ENCODE measurements around the gene SBNO2.
"Not testable (repeated sequence)": the region's sequence is repeated elsewhere in the genome, so short reads cannot be mapped to it uniquely, and the experiment has no call there.

Gene SBNO2

DNA sequence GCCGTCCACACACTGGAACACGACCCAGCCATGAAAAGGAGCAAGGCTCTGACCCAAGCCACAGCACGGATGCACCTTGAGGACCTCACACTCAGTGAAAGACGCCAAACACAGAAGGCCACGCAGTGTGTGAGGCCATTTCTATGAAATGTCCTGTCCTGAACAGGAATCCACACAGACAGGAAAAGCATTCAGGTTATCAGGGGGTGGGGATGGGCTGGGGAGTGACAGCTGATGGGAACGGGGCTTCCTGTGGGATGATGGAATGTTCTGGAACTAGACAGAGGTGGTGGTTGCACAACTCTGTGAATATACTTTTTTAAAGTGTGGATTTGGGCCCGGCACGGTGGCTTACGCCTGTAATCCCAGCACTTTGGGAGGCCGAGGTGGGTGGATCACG lies 39.6 kb downstream of the SBNO2 start:
- DNase-seq: no peak

DNA sequence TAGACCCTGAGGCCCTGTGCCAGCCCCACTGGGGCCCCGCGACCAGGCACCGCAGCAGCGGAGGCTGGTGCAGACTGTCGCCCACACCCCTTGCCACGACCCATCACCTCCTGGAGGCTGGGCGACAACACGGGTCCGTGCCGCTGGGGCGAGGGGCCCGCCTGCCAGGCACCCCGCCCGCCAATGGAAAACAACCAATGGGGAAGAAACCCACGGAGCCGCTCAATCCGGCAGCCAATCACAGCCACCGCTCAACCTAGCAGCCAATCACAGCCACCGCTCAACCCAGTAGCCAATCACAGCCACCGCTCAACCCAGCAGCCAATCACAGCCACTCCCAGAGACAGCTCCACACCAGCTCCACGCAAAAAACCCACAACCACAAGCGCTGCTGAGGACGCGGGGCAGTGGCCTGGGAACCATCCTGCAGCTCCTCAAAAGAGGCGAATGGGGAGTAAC lies 40.6 kb downstream of the SBNO2 start:
- DNase-seq: no peak

DNA sequence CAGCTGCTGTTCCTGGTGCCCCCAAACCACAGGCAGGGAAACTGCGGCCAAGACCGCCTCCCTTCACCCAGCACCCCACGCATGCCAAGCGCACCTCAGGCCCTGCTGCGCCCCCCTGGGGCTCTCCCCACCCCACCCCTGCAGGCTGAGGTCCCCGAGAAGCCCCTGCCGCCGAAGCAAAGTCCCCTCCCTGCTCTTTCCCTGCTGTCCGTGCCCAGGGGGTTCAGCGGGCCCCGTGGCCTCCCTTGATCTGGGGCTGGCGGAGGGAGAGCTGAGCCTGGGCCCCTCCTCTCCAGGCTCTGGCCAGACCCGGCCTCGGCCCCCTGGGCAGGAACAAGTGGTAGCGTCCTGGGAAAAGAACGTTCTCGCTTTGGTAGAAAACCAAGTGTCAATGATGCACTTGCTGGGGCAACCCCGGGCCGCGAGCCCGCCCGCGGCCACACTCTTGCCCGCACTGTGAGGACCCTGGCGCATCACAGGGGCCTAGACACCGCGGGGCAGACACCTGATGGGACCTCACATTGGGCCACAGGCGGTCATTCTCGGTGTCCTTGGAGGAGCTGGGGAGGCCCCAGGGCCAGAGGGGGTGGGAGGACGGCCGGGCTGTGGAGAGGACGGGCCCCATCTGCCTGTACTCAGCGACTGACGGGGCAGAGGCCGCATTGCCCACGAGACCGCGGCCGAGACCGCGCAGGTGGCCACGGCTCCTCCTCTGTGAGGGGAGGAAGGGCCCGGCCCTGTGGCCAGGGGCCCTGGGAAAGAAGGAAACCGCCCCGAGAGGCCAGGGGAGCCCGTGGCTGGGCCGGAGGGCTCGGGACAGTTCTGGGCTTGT lies 41.3 kb downstream of the SBNO2 start:
- DNase-seq: no peak

DNA sequence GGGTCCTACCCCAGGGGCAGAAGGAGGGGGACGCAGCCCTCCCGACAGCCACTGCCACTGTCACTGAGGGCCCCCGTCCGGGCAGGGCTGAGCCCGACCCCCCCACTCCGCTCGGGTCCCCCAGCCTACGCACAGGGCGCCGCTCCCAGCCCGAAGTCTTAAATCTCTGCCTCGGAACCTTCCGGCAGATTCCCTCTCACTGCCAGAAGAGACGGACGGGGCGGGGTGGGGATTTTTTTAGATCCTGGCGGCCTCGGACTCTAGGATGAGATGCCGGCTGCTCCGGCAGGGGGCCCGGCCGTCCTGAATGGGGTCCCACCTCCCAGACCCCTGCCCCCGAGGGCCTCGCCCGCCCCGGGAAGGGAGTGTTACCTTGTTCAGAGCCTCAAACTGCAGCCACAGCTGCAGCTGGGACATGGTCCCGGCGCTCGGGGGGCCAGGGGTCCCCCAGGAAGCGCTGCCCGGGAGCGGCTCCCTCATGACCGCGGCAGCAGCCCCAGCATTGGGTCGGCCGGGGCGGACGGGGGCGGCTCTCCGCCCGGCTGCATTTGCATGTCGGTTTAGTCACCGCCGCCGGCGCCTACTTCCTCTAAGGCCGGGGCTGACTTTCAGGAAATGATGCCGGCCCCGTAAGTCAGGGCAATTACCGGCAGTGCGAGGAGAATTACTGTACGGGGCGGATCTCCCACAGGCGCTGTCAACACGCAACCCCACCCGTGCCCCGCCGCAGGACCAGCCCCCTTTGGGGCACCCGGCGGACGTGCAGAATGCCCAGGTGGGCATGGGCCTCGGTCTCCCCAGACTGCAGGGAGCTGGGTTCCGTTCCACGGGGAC lies 42.1 kb downstream of the SBNO2 start:
- no peak for DNase-seq

DNA sequence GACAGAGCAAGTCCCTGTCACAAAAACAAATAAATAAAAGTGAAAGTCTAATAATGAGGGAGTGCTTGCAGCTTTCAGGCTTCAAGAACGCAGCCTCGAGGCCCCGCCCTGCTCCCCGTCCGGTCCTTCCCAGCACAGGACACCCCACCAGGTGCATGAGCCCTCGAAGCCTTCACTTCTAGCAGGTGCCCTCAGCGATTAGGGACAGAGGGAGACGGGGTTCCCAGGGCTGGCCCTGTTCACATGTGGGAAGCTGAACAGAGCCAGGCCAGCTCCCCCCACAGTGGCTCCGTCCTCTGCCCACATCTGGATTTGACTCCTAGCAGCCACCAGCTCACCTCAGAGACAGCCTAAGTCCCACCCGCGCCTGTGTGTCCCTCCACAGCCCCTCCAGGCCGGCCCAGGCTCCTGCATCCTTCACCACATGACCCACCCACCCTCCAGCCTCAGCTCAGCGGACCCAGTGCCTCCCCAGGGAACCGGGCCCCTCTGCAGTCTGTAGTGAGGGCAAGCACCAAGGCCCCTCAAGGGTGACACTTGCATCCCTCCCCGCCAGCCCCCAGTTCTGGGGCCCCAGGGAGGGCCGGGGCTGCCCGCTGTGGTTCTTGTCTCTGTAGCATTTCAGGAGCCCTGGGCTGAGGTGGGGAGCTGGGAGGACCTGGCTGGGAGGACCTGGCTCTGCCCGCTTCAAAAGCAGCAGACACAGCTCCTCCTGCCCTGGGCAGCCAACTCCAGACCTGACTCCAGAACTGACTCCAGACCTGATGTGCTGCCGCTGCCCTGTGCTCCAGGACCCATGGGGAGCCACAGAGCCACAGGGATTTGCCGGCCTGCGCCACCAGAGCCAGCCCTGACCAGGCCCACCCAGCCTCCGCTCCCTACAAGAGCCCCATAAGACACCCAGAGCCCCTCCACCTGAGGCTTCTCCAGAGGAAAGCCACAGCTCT lies 43.0 kb downstream of the SBNO2 start:
- DNase-seq: no peak

DNA sequence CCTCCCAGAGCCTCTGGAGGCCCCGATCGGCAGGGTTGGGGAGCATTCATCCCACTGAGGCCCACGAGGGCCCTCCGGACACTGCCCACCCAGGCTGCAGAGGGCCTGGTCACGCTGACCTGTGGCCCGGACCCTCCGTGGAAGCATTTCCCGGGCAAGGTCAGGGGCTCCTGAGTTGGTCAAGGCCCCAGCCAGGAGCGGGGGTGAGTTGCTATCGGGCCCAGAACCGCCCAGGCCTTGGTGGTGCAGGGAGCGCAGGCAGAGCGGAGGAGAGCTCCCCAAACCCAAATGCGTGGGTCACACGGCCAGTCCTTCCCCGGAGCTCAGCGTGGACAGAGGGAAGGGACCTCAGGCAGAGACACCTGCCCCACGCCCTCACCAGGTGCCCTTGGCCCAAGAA lies 44.5 kb downstream of the SBNO2 start:
- DNase-seq: no peak

DNA sequence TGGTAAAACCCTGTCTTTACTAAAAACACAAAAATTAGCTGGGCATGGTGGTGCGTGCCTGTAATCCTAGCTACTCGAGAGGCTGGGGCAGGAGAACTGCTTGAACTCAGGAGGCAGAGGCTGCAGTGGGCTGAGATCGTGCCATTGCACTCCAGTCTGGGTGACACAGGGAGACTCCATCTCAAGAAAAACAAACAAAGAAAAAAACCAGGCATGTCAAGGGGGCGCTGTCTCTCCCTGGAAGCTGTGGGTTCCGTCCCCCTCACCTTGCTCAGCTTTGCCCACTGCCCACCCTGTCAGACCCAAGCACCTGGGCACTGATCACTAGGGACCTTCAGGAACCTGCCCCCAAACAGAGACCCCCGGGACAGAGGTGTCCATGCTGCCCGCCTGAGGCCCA lies 45.0 kb downstream of the SBNO2 start:
- DNase-seq: not testable (repeated sequence)

DNA sequence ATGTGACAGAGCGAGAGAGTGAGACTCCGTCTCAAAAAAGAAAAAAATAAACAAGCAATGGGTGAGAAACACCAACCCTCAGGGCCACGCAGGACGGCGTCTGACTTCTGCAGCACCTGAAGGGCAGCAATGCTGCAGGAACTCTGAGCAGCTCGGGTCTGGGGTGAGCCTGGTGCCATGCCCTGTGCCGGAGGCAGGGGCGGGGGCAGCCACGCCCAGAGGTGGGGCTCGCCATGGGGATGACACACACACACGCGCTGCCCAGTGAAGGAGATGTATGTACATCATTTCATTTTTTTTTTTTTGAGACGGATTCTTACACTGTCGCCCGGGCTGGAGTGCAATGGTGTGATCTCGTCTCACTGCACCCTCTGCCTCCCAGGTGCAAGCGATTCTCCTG lies 46.0 kb downstream of the SBNO2 start:
- DNase-seq: no peak

DNA sequence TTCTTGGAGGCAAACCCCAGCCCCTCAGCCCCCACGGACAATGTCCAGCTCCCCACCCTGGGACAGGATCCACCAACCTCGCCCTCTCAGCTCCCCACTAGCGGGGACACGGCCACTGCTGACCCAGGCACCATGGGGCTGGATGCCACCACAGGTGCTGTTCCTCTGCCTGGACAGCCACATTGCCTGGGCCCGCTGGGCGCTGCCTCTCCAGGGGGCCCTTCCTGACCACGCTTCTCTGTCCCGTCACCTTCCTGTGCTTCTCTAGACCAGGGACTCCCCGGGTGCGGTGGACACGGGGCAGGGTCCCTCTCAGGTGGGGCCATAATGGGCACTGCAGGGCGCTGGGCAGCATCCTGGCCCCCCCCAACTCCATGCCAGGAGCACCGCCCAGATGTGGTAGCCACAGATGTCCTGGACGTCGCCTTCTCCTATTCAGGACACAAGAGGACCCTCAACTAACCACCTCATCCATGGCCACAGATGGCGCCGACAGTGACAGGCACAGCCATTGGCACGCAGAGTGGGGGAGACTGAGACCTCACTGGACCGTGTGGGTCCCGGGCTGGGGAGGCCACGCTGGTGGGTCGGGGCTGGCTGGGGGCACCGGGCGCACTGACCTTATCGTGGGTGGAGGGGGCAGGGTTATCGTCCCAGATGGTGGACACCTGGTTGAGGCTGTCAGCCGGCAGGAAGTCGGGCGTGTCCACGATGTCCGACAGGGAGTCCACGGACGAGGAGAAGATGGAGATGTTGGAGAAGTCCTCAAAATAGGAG lies 46.9 kb downstream of the SBNO2 start:
- DNase-seq: no peak

DNA sequence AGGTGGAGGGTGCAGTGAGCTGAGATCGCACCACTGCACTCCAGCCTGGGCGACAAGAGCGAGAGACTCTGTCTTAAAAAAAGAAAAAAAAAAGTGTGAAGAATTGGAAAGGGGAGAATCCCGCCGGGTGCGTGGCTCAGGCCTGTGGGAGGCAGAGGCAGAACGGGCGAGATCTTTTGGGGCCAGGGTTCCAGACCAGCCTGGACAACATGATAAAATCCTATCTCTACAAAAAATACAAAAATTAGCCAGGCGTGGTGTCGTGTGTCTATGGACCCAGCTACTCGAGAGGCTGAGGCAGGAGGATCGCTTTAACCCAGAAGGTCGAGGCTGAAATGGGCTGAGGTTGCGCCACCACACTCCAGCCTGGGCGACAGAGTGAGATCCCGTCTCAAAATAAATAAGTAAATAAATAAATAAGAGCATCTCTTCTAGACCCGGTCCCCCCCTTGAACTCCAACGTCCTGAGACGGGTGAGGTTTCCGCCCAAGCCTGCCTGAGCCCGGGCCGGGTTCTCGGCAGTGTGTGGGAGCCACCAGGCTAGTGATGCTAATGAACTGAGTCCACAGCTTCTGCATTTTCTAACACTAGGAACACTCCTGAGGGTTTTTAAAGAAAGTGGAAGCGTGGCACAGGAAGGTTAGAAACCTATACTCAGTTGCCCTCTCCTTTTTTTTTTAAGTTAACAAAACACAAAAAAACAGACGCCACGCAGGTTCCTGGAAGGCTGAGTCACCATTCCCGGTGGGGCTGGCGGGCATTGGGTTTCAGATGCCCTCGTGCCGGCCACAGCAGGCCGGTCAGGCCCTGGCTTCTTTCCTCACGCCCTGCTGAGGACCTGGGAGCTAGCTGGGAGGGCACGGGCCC lies 48.2 kb downstream of the SBNO2 start:
- DNase-seq: no peak

DNA sequence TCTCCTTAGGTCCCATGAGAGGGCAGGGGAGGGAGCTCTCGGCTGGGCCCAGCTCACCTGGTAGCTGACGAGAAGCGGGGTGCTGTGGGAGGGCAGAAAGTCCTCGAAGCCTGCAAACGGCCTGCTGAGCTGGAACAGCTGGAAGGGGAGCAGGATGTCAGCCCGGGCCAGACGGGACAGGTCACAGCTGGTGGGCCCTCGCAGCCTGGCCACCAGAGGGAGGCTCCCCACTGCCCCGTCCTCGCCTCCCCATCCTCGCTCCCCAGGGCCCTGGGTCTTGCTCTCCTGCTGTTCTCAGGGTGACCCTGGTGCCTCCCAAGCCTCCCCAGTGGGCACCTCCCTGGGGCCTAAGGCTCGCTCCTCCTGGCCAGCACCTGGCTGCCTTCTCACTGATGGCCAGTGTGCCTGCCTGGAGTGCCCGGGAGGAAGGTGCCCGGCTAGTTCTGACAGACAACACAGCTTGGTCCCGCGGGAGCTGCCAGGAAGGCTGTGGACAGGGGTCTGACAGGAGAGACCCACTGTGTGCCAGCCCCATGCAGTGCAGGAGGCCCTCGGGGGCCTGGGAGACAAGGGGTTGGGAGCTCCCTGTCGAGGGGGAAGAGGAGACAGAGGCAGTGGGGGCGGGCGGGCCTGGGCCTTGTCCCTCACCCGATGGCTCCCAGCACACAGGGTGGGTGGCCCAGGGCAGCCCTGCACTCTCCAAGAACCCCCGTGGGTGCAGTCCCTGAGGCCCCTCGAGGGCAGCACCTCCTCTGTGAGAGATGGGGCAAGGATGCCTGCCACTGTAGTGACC lies 50.0 kb downstream of the SBNO2 start:
- DNase-seq: no peak

DNA sequence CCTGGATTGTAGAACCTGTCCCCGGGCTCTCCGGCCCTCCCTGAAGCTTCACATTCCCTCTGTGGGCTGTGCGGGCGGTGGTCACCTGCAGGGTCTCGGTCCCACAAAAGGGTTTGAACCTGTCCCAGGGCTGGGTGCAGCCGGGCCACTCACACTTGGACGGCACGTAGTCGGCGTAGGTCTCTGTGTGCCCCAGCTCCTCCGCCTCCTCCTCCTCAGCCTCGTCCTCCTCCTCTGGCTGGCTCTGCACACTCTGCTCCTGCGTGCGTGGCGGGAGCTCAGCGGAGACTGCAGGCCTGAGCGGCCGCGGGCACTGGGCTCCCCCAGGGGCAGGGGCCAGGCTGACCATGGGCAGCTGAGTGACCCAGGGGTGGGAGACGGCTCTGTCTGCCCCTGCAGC lies 50.7 kb downstream of the SBNO2 start:
- DNase-seq: no peak

DNA sequence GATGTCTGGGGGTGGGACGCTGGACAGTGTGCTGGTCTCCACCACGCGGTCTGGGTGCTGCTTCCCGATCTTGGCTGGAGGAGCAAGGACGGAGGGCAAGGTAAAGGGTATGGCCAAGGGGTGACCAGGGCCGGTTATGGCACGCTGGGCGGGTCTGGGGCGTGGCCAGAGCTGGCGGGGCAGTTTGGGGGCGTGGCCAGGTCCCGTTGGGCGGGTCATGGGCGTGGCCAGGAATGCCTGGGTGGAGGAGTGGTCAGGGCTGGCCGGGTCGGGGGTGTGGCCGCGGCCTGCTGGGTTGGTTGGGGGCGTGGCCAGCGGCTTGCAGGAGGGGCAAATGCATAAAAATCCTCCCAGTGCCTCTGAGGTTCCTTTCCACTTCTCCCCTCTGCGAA lies 51.1 kb downstream of the SBNO2 start:
- no peak for DNase-seq

DNA sequence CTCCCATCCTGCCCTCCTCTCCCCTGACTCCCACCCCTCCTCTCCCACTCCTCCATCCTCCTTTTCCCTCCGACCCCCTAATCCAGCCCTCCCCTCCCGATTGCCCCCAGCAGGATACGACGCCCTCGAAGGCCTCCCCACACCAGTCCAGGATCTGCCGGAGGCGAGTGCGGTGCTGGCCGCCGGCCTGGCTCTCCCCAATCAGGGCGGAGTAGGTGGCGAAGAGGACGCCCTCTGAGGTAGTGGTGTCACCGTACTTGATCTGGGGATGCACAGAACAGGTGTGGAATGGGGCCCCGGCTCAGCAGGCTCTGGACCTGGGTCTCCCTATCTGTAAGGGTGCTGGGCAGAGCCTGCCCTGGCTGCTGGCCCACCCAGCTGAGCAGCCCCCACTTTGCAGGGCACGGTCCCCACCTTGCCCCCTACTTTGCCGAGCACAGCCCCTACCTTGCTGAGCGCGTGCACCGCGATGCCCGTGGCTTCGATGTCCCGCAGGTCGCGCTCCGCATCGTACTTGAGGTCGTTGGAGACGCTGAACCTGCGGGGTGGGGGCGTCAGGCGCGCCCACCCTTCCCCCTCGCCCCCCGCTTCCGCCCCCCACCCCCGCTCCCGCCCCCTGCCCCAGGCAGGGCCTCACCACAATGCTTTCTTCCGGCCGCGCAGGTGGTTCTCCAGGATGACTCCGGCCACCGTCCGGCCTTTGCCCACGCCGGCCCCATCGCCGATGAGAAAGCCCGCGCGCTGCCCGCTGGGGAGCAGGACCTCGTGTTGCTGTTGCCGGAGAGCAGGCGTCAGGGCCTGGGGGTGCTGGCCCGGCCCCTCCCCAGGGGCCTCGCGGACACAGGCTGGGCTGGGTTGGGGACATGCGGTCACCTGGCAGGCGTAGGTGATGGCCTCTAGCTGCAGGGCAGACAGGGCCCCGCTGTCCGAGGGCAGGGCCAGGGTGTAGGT lies 51.8 kb downstream of the SBNO2 start:
- no peak for DNase-seq

DNA sequence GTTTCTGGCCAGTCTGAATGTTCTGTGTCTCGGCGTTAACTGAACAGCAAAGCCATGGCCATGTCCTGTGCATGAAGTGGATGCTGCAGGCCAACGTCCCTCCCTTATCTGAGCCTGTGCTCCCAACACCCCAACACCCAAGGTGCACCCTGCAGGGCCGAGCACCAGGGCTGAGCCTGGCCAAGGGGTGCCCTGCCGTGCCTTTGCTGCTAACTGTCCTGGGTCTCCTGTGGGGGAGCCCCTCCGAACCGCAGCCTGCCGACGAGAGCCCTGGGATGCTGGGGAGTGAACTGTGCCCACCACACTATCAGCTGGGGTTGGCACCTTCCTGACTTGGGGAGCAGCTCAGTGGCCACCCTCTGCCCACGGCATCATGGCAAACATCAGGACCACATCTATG lies 52.7 kb downstream of the SBNO2 start:
- DNase-seq: no peak

DNA sequence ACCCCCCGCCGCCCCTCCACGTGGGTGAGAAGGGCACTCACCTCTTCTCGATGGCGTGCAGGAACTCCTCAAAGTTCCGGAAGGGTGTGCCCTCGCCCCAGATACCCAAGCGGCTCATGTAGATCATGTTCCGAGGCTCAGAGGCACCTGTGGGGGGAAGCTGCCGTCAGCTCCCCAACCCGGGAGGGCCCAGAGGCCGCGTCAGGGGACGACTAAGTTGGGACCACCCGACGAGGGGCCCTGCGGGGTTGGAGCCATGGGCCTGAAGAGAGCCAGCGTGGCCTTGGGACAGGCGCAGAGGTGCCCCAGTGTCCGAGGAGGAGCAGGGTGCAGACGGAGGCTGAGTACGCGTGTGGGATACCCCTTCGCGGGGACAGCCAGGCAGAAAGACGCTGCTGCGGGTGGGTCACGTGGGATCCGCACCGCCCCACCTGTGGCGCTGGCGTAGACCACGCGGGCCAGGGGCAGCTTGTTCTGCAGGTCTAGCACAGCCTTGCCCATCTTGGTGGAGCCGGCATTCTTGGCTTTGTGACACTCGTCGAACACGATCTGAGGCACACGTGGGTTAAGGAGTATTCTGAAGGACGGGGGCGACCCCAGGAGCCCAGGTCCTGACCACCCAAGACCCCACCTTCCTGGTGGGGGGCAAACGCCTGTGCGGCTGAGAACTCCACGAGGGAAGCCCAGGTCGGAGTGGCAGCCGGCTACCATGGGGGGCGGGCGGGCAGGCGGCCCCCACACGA lies 54.4 kb downstream of the SBNO2 start:
- DNase-seq: no peak

DNA sequence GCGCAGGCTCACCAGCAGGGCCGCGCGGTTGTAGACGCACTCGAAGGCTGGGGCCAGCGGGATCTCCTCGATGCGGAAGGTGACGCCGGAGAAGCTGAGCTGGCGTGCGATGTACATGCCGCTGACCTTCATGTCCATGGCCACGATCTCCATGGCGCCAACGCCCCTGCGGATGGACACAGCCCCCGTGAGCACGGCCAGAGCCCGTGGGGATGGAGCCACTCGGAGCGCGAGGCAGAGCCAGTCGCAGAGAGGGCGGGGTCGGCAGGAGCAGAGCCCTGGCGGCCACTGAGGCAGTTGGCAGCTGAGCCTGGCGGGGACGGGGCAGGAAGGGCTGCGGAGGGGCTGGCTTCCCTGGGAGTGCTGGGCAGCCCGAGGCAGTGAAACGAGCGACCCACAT lies 55.1 kb downstream of the SBNO2 start:
- DNase-seq: no peak

DNA sequence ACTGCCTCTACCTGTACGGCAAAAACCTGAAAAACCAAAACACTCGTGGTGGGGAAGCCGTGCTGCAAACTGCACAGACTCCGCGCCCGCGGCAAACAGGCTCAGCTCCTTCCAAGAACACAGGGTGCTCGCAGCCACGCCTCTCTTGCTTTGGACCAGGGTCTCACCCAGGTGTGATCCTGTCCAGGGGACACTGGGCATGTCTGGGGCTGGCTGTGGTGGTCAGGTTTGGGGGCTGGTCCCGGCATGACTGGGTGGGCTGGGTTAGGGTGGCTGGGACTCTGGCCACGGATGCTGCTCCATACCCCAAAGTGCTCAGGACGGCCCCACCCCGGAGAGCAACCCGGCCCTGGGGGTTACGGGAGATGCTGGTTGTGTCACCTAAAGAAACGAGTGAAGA lies 56.4 kb downstream of the SBNO2 start:
- DNase-seq: no peak
